ENCODE results near the gene RPL10A.
"Not testable (repeated sequence)": the region's sequence is repeated elsewhere in the genome, so short reads cannot be mapped to it uniquely, and the experiment has no call there.

RPL10A gene

GRCh38 chr6:35505999-35506412 lies 37.8 kb downstream of the RPL10A start:
- no peak for DNase-seq (ENCODE audit: low read depth, low spot score)
- no peak overlapping the region for H3K27ac ChIP-seq

GRCh38 chr6:35506536-35506935 lies 38.3 kb downstream of the RPL10A start:
- no peak overlapping the region for H3K27ac ChIP-seq
- DNase-seq (ENCODE audit: low read depth, low spot score), result no peak

DNA sequence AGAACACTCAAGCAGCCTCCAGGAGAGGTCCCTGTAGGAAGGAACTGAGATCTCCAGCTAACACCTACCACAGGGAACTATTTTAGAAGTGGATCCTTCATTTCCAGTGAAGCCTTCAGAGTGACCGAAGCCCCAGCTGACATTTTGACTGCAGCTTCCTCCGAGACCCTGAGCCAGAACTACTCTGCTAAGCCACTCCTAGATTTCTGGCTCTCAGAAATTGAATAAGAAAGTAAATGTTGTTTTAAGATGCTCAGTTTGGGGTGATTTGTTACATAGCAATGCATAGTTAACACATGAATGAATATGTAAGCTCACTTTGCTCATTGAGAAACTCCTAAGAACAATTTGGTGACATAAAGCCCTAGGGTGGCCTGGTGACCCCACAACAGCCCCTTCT lies 39.0 kb downstream of the RPL10A start:
- DNase-seq (ENCODE audit: low read depth, low spot score), result no peak
- H3K27ac ChIP-seq, result no peak overlapping the region

- H3K27ac ChIP-seq, result no peak overlapping the region
- no peak for DNase-seq (ENCODE audit: low read depth, low spot score)
Measured at GRCh38 chr6:35508027-35508426, 39.8 kb downstream of the RPL10A start.

DNA sequence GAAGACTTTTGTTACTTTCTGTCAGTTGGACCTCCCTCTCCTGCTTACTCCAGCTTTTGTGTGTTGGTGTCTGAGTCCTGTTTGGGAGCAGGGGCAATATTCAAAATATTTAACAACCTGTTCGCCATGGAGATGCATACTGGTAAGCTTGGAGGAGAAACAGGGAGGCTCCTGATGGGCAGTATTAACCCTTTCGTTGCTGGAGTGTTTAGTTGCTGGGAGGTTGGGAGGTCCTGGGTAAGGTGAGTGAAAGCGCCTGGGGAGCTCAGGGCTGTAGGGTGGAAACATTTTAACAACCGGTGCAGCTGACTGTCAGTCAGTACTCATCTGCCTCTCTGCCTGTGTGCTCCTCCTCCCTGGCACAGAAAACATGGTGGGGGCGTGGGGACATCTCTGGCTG lies 40.3 kb downstream of the RPL10A start:
- DNase-seq (ENCODE audit: low read depth, low spot score), result no peak
- H3K27ac ChIP-seq, result no peak overlapping the region

DNA sequence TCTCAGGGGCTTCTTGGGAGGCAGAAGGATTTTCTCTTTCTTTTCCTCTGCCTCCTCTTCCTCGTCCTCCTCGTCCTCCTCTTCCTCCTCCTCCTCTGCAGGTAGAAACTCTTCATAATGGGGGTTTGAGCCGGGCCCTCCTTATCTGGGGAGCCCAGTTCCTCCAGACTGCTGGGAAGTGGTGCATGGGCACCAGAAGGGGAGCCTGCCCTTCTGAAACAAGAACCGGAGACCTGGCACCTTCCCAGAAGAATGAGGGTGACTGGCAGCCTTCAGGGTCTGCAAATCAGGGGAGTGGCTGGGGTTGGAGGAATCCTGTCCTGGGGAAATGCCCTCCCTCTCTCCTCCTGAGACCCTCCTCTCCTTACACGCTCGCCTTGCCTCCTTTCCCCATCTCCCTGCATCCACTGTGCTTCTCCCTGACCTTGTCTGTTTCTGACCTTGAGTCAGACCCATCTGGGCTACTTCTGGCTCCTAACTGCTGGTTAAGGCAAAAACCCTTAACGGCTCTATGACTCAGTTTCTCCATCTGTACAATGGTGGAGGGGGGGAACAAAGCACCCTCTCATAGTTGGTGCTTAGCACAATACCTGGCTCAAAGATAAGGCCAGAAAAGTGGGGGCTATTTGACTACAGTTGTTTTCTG lies 42.8 kb downstream of the RPL10A start:
- no peak for DNase-seq (ENCODE audit: low read depth, low spot score)
- no peak overlapping the region for H3K27ac ChIP-seq

GRCh38 chr6:35511562-35511941 lies 43.4 kb downstream of the RPL10A start:
- DNase-seq (ENCODE audit: low read depth, low spot score), result no peak
- no peak overlapping the region for H3K27ac ChIP-seq

- DNase-seq (ENCODE audit: low read depth, low spot score), result no peak
- no peak overlapping the region for H3K27ac ChIP-seq
Measured at GRCh38 chr6:35512006-35512405, 43.8 kb downstream of the RPL10A start.

- no peak within 1 kb of the TSS for H3K27ac ChIP-seq
- DNase-seq (ENCODE audit: low read depth, low spot score), result no peak
Measured at GRCh38 chr6:35512740-35513139, 44.5 kb downstream of the RPL10A start, which contains the start of gene TULP1. Gene TULP1 (minus strand): TSS chr6:35512896. CDS start chr6:35512858, 38 bp downstream.

- no peak overlapping the region for H3K27ac ChIP-seq
- no peak for DNase-seq (ENCODE audit: low read depth, low spot score)
Measured at GRCh38 chr6:35514587-35514986, 46.4 kb downstream of the RPL10A start.

- not testable (repeated sequence) for H3K27ac ChIP-seq; DNase-seq (ENCODE audit: low read depth, low spot score)
Measured at GRCh38 chr6:35515939-35516338, 47.7 kb downstream of the RPL10A start.

DNA sequence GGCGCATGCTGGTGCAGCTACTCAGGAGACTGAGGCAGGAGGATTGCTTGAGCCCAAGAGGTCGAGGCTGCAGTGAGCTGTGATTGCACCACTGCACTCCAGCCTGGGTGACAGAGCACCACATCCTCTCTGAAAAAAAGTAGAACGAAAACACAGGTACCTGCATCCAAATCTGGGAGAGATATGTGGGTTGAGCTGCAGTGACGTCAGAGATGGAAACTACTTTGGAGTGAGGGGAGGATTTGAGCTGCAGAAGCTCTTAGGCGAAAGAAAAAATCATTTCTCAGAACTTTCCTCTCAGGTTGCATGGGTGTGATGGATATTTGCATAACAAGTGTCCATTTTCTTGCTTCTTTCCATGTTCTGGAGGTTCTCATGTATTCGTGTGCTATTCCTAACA lies 48.5 kb downstream of the RPL10A start:
- DNase-seq (ENCODE audit: low read depth, low spot score), result no peak
- H3K27ac ChIP-seq, result no peak overlapping the region

GRCh38 chr6:35517978-35518377 lies 49.8 kb downstream of the RPL10A start:
- not testable (repeated sequence) for DNase-seq (ENCODE audit: low read depth, low spot score); H3K27ac ChIP-seq

- DNase-seq (ENCODE audit: low read depth, low spot score), result no peak
- no peak overlapping the region for H3K27ac ChIP-seq
Measured at GRCh38 chr6:35518566-35519312, 50.5 kb downstream of the RPL10A start.

DNA sequence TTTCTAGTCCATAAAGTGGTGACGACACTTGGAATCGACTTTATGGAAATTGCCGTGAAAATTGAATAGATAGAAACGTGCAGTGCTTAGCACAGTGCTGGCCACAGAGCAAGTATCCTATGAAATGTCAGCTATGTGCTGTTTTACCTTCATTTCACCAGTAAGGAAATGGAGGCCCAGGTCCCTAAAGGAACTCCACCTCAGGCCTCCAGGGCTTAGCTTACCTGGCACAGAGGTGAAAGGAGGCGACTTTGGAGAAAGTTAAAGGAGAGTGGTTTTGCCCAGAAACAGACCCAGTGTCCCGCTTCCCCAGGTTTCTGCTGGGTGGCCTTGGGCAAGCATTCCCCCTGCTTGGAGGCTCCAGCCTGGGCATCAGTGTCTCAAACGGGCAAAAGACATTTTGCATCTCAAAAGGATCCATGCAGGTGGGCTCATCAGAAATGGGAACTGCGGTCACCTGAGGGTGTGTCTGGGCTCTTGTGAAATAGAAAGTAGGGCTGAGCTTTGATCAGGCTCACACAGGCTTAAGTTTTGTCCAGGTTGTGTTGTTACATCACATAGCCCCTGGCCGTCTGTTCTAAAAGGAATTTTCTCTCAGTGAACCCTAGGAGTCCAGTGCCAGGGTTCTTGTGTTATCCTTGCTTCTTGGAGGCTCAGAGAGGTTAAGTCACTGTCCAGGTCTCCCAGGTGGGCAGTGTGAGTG lies 51.3 kb downstream of the RPL10A start:
- no peak overlapping the region for H3K27ac ChIP-seq
- no peak for DNase-seq (ENCODE audit: low read depth, low spot score)
